Measurements from ENCODE around the gene ALPG. TPM values are rescaled to one million over a fixed set of nuclear protein-coding genes. Genes with fewer than 3 reads are reported as not detected.

Gene ALPG
- total and polyA plus RNA-seq, 10 of the 15 experiments (the other 5 are each of a cell fraction or from before 2014, with no cell fraction given): not detected

GRCh38 chr2:232458661-232459418, 52.2 kb downstream of the ALPG start (continued):
- TF ChIP-seq CREM (IDR thresholded peaks at IDR 0.05; ENCODE audit: low read depth) (no peak), POLR2A (IDR thresholded peaks at IDR 0.05; ENCODE audit: low read depth, low read length) (no peak), E2F4 (IDR thresholded peaks at IDR 0.05; ENCODE audit: low read depth, low read length) (no peak)

- H4K20me1 ChIP-seq (ENCODE audit: control insufficient read depth, insufficient read depth): no peaks in the 10 kb centered on the region
- intact Hi-C loops (cut with micrococcal nuclease; ENCODE audit: unreplicated experiment): no loop called here
- WGBS (ENCODE audit: insufficient coverage, insufficient replicate concordance, low lambda C conversion rate, missing lambda C conversion rate): 64% methylated on average over 11 of the region's 11 CpGs
- TF ChIP-seq BHLHE40 (IDR thresholded peaks at IDR 0.05; ENCODE audit: borderline replicate concordance in 1 of 2, low read depth in 2 of 2, low read length in 1 of 2) (no peak), TCF7 (IDR thresholded peaks at IDR 0.05; ENCODE audit: borderline replicate concordance) (no peak)
- H2AFZ ChIP-seq (ENCODE audit: control insufficient read depth, low read depth, low read length): no peak overlapping the region
- no peaks in the 10 kb centered on the region; a peak in 1 of 4 replicates for H3K27me3 ChIP-seq (replicated peaks in 1 of 2; ENCODE audit: control insufficient read depth in 2 of 2, insufficient read depth in 2 of 2, low read length in 1 of 2)
- ChIA-PET SMC1A (ENCODE audit: uncharacterized antibody, unreplicated experiment) (no interaction called here), RAD21 (ENCODE audit: unreplicated experiment) (no interaction called here), POLR2A (no interaction called here), CTCF (no interaction called here)
- H3K9ac ChIP-seq (ENCODE audit: control insufficient read depth, insufficient read depth, low read length): no peak overlapping the region
- no TSS peak for BruUV-seq (replicated peaks)
- H3K4me3 ChIP-seq: no peak overlapping the region
- FAIRE-seq (no peak), ATAC-seq (no peak), DNase-seq (ENCODE audit: low read depth, low spot score) (no peak)
- H3K36me3 ChIP-seq (ENCODE audit: control insufficient read depth in 2 of 2, insufficient read depth in 2 of 2, low read length in 1 of 2): no peaks in the 10 kb centered on the region
- no peak overlapping the region for H3K27ac ChIP-seq (ENCODE audit: control insufficient read depth, insufficient read depth)
- no peaks in the 10 kb centered on the region for H3K9me3 ChIP-seq (replicated peaks; ENCODE audit: control insufficient read depth, insufficient read depth, low read length)
- in situ Hi-C loops (cut with MboI): no loop called here
- H3K79me2 ChIP-seq (ENCODE audit: control insufficient read depth, insufficient read depth, low read length): no peaks in the 10 kb centered on the region
- H3K4me1 ChIP-seq (ENCODE audit: control insufficient read depth, insufficient read depth, low read length): no peaks in the 10 kb centered on the region
- no peak overlapping the region for H3K4me2 ChIP-seq (ENCODE audit: control insufficient read depth, insufficient read depth)
These were observed 52.9 kb downstream of the ALPG start for GRCh38 chr2:232459419-232460035.

Measured in GM12878 (cell line).